ENCODE data around the gene TMEM204. TPM values are rescaled to one million over a fixed set of nuclear protein-coding genes. Genes with fewer than 3 reads are reported as not detected.

TMEM204 gene
- total RNA-seq = 39.1 and 47.4 TPM in 2 replicates

GRCh38 chr16:1533443-1533951 lies at the start of gene TMEM204:
Gene TMEM204 (plus strand): TSS chr16:1533666. CDS start chr16:1534276, 610 bp downstream.

GRCh38 chr16:1488619-1489018 lies 44.8 kb upstream of the TMEM204 start, which contains the start of gene PTX4:
Gene PTX4 (minus strand): TSS chr16:1488944. CDS start chr16:1488909, 35 bp downstream.

GRCh38 chr16:1492923-1493745 lies 40.3 kb upstream of the TMEM204 start, which contains the start of gene TELO2:
Gene TELO2 (plus strand): TSS chr16:1493360. CDS start chr16:1494282, 922 bp downstream.

Other genes with a start within 250 kb of the TMEM204 start
- gene UBE2I, start 224.0 kb upstream of the TMEM204 start, total RNA-seq = 69.9 and 73.2 TPM in 2 replicates
- 0.67 and 0.98 TPM in 2 replicates for gene BAIAP3, start 200.0 kb upstream of the TMEM204 start, total RNA-seq
- gene TSR3, start 181.8 kb upstream of the TMEM204 start, total RNA-seq = 51.9 and 69.6 TPM in 2 replicates
- 26.6 and 30.1 TPM in 2 replicates for gene GNPTG, start 181.7 kb upstream of the TMEM204 start, total RNA-seq
- 11.4 and 15.9 TPM in 2 replicates for gene UNKL, start 119.0 kb upstream of the TMEM204 start, total RNA-seq
- 12.7 and 15.4 TPM in 2 replicates for gene UQCC4, start 112.9 kb upstream of the TMEM204 start, total RNA-seq
- gene PERCC1, start 102.6 kb upstream of the TMEM204 start, total RNA-seq = 0.19 TPM in 1 of 2 replicates, not detected in the other
- gene CCDC154, start 89.1 kb upstream of the TMEM204 start, total RNA-seq = under 0.01 and 0.10 TPM in 2 replicates
- 57.7 and 96.7 TPM in 2 replicates for gene CLCN7, start 58.6 kb upstream of the TMEM204 start, total RNA-seq
- 0.19 TPM in 1 of 2 replicates, not detected in the other for gene PTX4, start 44.7 kb upstream of the TMEM204 start, total RNA-seq
- gene TELO2, start 40.3 kb upstream of the TMEM204 start, total RNA-seq = 27.9 and 32.3 TPM in 2 replicates
- 19.9 and 22.2 TPM in 2 replicates for gene IFT140, start 78.4 kb downstream of the TMEM204 start, total RNA-seq
- 19.9 and 20.0 TPM in 2 replicates for gene CRAMP1, start 78.7 kb downstream of the TMEM204 start, total RNA-seq
- gene JPT2, start 144.6 kb downstream of the TMEM204 start, total RNA-seq = 94.1 and 98.6 TPM in 2 replicates
- gene MAPK8IP3, start 172.5 kb downstream of the TMEM204 start, total RNA-seq = 52.2 and 62.4 TPM in 2 replicates
- gene NME3, start 237.9 kb downstream of the TMEM204 start, total RNA-seq = 32.4 and 54.5 TPM in 2 replicates
- 10.6 and 14.0 TPM in 2 replicates for gene EME2, start 239.1 kb downstream of the TMEM204 start, total RNA-seq
- gene MRPS34, start 239.5 kb downstream of the TMEM204 start, total RNA-seq = 69.7 and 78.7 TPM in 2 replicates
- 38.2 and 48.7 TPM in 2 replicates for gene SPSB3, start 248.9 kb downstream of the TMEM204 start, total RNA-seq
- 90.8 and 92.0 TPM in 2 replicates for gene NUBP2, start 249.3 kb downstream of the TMEM204 start, total RNA-seq

All from vein endothelial cell (primary cell).